Endodermal cell (in vitro differentiated cells): ENCODE data around the gene EGR2. TPM values are rescaled to one million over a fixed set of nuclear protein-coding genes. Genes with fewer than 3 reads are reported as not detected.

Source experiments
- DNase-seq: peaks from one replicate; pipeline ENCODE4 v3.0.0-alpha.2; 2017
- H3K27ac ChIP-seq: 2 replicates; pipeline ENCODE4 v1.5.1; 2013; ENCODE audit warnings: mild to moderate bottlenecking, low read depth, low read length, moderate library complexity
- H3K27me3 ChIP-seq: 2 replicates; pipeline ENCODE4 v1.6.1; 2013; ENCODE audit warnings: mild to moderate bottlenecking, low read length, moderate library complexity; ENCODE audit not compliant: insufficient read depth, control insufficient read depth, poor library complexity, severe bottlenecking
- H3K36me3 ChIP-seq: 2 replicates; pipeline ENCODE4 v1.7.0; 2013; ENCODE audit warnings: mild to moderate bottlenecking, low read length, moderate library complexity; ENCODE audit not compliant: control insufficient read depth, insufficient read depth
- H3K4me1 ChIP-seq: one replicate; pipeline ENCODE4 v1.7.0; 2013; ENCODE audit warnings: low read length; ENCODE audit not compliant: control insufficient read depth, insufficient read depth
- H3K4me3 ChIP-seq: 2 replicates; pipeline ENCODE4 v1.5.1; 2013; ENCODE audit warnings: mild to moderate bottlenecking, low read length, moderate library complexity
- H3K9ac ChIP-seq: 2 replicates; pipeline ENCODE4 v1.6.1; 2013; ENCODE audit warnings: mild to moderate bottlenecking, low read length, moderate library complexity; ENCODE audit not compliant: poor library complexity, severe bottlenecking; ENCODE audit errors: extremely low read depth
- H3K9me3 ChIP-seq: 2 replicates; pipeline ENCODE4 v1.6.1; 2013; ENCODE audit warnings: mild to moderate bottlenecking, low read length, moderate library complexity; ENCODE audit not compliant: control insufficient read depth
- H3K27ac Mint-ChIP-seq: 2 replicates; pipeline ENCODE4 v1.8.0; 2020; ENCODE audit warnings: mixed read lengths
- H3K27me3 Mint-ChIP-seq: 2 replicates; pipeline ENCODE4 v1.8.0; 2021; ENCODE audit warnings: mild to moderate bottlenecking, mixed read lengths; ENCODE audit not compliant: insufficient read depth
- H3K36me3 Mint-ChIP-seq: 2 replicates; pipeline ENCODE4 v1.8.0; 2020; ENCODE audit warnings: low read depth, mixed read lengths
- H3K4me1 Mint-ChIP-seq: 2 replicates; pipeline ENCODE4 v1.8.0; 2020; ENCODE audit warnings: mixed read lengths
- H3K4me3 Mint-ChIP-seq: 2 replicates; pipeline ENCODE4 v1.8.0; 2020; ENCODE audit warnings: mild to moderate bottlenecking, moderate library complexity, mixed read lengths
- H3K9me3 Mint-ChIP-seq: 2 replicates; pipeline ENCODE4 v1.8.0; 2020; ENCODE audit warnings: mild to moderate bottlenecking, mixed read lengths
- CTCF ChIP-seq: fragments of 200-600 bp; sonication (generic); conservative IDR thresholded peaks from 2 replicates; pipeline ENCODE4 v1.5.0; 2021; ENCODE audit warnings: antibody characterized with exemption, mild to moderate bottlenecking
- WGBS, 2 experiments: methylation state at CpG; one replicate each; pipeline versions ENCODE4 v1.1.5 to v1.1.7; 2013; ENCODE audit warnings: missing lambda C conversion rate in 2 of 2, mixed read lengths in 1 of 2; ENCODE audit not compliant: insufficient coverage in 1 of 2, insufficient read length in 1 of 2; 5-methylcytosine and 5-hydroxymethylcytosine counted together
- total RNA-seq, 2 donors: library from RNA; stranded (reverse); fragmentation: NEBNext Ultra II Directional in 1 of 2; extraction: Animal tissue kit (Norgen Biotek cat#: 25700) in 1 of 2; gene quantifications; 2 replicates in 1 of 2; 3 replicates in 1 of 2; pipeline ENCODE4 v1.2.1, GENCODE V29; 2021

The EGR2 gene
- total RNA-seq, 2 donors from 2014 or later = 0.24 to 0.35 TPM

DNA sequence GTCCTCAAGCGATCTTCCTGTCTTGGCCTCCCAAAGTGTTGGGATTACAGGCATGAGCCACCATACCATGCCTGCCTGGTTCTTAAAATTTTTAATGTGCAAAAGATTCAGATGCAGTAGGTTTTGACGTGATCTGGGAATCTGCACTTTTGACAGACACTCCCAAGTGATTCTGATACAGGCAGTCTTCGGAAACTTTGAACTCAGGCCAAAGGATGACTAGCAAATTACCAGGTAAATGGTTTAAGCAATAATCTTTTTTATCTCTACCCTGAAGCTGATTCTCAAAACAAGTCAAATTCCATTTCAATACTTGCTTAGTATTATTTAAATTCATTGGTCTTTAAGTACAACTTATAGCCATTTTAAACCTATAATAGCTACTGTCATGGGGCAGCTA, 14.3 kb downstream of the EGR2 start:
- no peaks in the 10 kb centered on the region for H3K27me3 ChIP-seq
- no peak overlapping the region for H3K9ac ChIP-seq
- Mint-ChIP-seq H3K9me3 (no peaks in the 10 kb centered on the region), H3K36me3 (no peaks in the 10 kb centered on the region), H3K27me3 (no peaks in the 10 kb centered on the region), H3K27ac (no peak overlapping the region), H3K4me3 (no peak overlapping the region), H3K4me1 (peaks cover 36% of the 10 kb centered on the region)
- H3K36me3 ChIP-seq = no peaks in the 10 kb centered on the region
- WGBS, 2 experiments = 88 to 94% methylated on average over 1 to 3 of the region's 3 CpGs
- no peak for DNase-seq
- TF ChIP-seq CTCF = no peak
- no peak overlapping the region for H3K27ac ChIP-seq
- H3K4me1 ChIP-seq = peaks cover 5% of the 10 kb centered on the region
- H3K9me3 ChIP-seq = no peaks in the 10 kb centered on the region
- H3K4me3 ChIP-seq = no peak overlapping the region

DNA sequence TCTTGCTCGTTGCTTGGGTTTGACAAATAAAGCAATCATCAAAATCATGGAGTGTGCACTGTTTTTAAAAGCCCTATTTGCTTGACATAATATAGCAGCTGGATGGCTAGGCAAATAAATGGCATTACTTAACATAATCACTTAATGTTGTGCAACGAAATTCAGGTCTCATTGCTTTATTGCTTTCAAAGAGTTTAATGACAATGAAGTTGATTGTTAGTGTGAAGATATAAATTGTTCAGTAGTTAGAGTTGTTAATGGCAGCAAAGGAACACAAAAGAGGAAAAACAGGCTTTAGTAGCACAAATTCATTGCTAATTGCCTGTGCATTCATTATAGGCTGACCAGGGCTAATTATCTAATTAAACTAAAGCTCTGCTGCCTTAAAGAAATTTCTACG, 19.3 kb downstream of the EGR2 start:
- no peak for TF ChIP-seq CTCF
- H3K4me1 Mint-ChIP-seq = peaks cover 20% of the 10 kb centered on the region
- Histone ChIP-seq H3K27ac (no peak overlapping the region), H3K4me3 (no peak overlapping the region), H3K27me3 (no peaks in the 10 kb centered on the region), H3K36me3 (no peaks in the 10 kb centered on the region), H3K9me3 (no peaks in the 10 kb centered on the region), H3K4me1 (no peaks in the 10 kb centered on the region), H3K9ac (no peak overlapping the region)
- no peaks in the 10 kb centered on the region for H3K36me3 Mint-ChIP-seq
- 87 to 92% methylated on average over 2 to 3 of the region's 3 CpGs for WGBS, 2 experiments
- H3K9me3 Mint-ChIP-seq = no peaks in the 10 kb centered on the region
- no peak overlapping the region for H3K27ac Mint-ChIP-seq
- peaks cover 7% of the 10 kb centered on the region for H3K27me3 Mint-ChIP-seq
- DNase-seq = no peak
- no peak overlapping the region for H3K4me3 Mint-ChIP-seq

DNA sequence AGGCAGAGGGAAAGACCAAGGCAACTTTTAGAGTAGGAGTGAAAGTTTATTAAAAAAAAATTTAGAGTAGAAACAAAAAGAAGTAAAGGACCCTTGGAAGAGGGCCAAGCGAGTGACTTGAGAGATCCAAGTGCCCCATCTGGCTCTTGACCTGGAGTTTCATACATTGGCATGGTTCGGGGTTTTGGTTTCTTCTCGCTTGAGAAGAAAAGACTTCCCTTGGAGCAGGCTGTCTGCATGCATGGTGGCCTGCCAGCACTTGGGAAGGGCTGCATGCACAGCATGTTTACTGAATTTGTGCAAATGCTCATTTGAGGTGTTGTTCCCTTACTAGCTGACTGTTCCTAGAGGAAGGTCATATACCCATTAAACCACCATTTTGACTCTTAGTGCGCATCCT, 20.4 kb downstream of the EGR2 start:
- TF ChIP-seq CTCF = no peak
- DNase-seq = no peak
- H3K27ac ChIP-seq = no peak overlapping the region
- H3K9me3 ChIP-seq = no peaks in the 10 kb centered on the region
- no peak overlapping the region for H3K27ac Mint-ChIP-seq
- 93 to 95% methylated on average over 3 to 4 of the region's 4 CpGs for WGBS, 2 experiments
- no peaks in the 10 kb centered on the region for H3K9me3 Mint-ChIP-seq
- peaks cover 7% of the 10 kb centered on the region for H3K27me3 Mint-ChIP-seq
- H3K27me3 ChIP-seq = no peaks in the 10 kb centered on the region
- no peaks in the 10 kb centered on the region for H3K36me3 ChIP-seq
- H3K9ac ChIP-seq = no peak overlapping the region
- no peak overlapping the region for H3K4me3 ChIP-seq
- no peak overlapping the region for H3K4me3 Mint-ChIP-seq
- no peaks in the 10 kb centered on the region for H3K36me3 Mint-ChIP-seq
- peaks cover 14% of the 10 kb centered on the region for H3K4me1 Mint-ChIP-seq
- no peaks in the 10 kb centered on the region for H3K4me1 ChIP-seq
